Thyroid gland (tissue), 4 donors: ENCODE results near the gene FAM3D. TPM values are rescaled to one million over a fixed set of nuclear protein-coding genes. Genes with fewer than 3 reads are reported as not detected.
A peak's percentile ranks its signal among the peaks of the same experiment; 100 is the strongest.
"Not testable (repeated sequence)": the region's sequence is repeated elsewhere in the genome, so short reads cannot be mapped to it uniquely, and the experiment has no call there.

Experiments
- DNase-seq, 2 donors: peaks; one replicate each; pipeline ENCODE4 v3.0.0-alpha.2; 2019
- H3K27ac ChIP-seq, 3 donors: fragments of 200-600 bp; sonication (generic); 1 replicate in 2 of 3; 2 replicates in 1 of 3; pipeline ENCODE4 v1.5.1; 2016 to 2019; ENCODE audit warnings: mild to moderate bottlenecking in 1 of 3, moderate library complexity in 1 of 3
- H3K27me3 ChIP-seq: fragments of 200-600 bp; sonication (generic); one replicate; pipeline ENCODE4 v1.5.1; 2019
- H3K36me3 ChIP-seq, 2 donors: fragments of 200-600 bp; sonication (generic); one replicate each; pipeline ENCODE4 v1.5.1; 2016 to 2019
- H3K4me1 ChIP-seq, 2 donors: fragments of 200-600 bp; sonication (generic); one replicate each; pipeline ENCODE4 v1.5.1; 2017 to 2019
- H3K4me3 ChIP-seq, 3 donors: fragments of 200-600 bp; sonication (generic); replicated peaks in 1 of 3; 1 replicate in 2 of 3; 2 replicates in 1 of 3; pipeline ENCODE4 v1.5.1; 2016; ENCODE audit warnings: mild to moderate bottlenecking in 1 of 3
- H3K9me3 ChIP-seq: fragments of 200-600 bp; sonication (generic); one replicate; pipeline ENCODE4 v1.5.1; 2017
- POLR2A ChIP-seq, 2 donors: fragments of 450-650 bp; IDR thresholded peaks; one replicate each; pipeline ENCODE4 v1.6.1; 2017; ENCODE audit warnings: antibody characterized with exemption in 2 of 2, mild to moderate bottlenecking in 2 of 2, moderate library complexity in 1 of 2
- WGBS, 2 donors: methylation state at CpG; one replicate each; pipeline ENCODE4 v1.1.5; 2017; 5-methylcytosine and 5-hydroxymethylcytosine counted together
- intact Hi-C: fragments of 100-400 bp; cut with DNase I; formaldehyde crosslinking; loops from one replicate; pipeline ENCODE4 v1.15.1; 2023
- total RNA-seq, 4 donors: library from RNA; depleted of rRNA; stranded (reverse); fragments of >200 nt; gene quantifications; one replicate each; pipeline ENCODE4 v1.2.3, GENCODE V29; 2016
- TF ChIP-seq, protein P1 (sequence below), 6 experiments: fragments of 200-600 bp in 3 of 6; fragments of 450-650 bp in 3 of 6; sonication (generic) in 3 of 6; IDR thresholded peaks; one replicate each; pipeline ENCODE4 v1.5.1; 2016 to 2019; ENCODE audit warnings: antibody characterized with exemption in 6 of 6, mild to moderate bottlenecking in 2 of 6, inconsistent platforms in 1 of 6, moderate library complexity in 1 of 6

The FAM3D gene
- total RNA-seq, 4 donors from 2014 or later, result 0.67 TPM; not detected in 3

DNA sequence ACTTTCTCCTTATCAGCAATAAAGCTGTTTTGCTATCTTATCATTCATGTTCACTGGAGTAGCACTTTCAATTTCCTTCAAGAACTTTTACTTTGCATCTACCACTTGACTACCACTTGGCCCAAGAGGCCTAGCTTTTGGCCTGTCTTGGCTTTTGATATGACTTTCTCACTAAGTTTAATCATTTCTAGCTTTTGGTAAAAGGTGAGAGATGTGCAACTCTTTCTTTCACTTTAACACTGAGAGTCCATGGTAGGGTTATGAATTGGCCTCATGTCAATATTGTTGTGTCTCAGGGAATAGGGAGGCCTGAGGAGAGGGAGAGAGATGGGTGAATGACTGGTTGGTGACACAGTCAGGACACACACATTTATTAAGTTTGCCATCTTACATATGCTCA lies 31.0 kb upstream of the FAM3D start:
- Histone ChIP-seq H3K4me1 (peaks cover 14 to 29% of the 10 kb centered on the region in 2 donors), H3K27ac (no peak overlapping the region), H3K27me3 (no peaks in the 10 kb centered on the region), H3K9me3 (no peaks in the 10 kb centered on the region), H3K4me3 (no peak overlapping the region), H3K36me3 (no peaks in the 10 kb centered on the region)
- DNase-seq, result no peak
- intact Hi-C loops, result no loop called here
- TF ChIP-seq, protein P1, sequence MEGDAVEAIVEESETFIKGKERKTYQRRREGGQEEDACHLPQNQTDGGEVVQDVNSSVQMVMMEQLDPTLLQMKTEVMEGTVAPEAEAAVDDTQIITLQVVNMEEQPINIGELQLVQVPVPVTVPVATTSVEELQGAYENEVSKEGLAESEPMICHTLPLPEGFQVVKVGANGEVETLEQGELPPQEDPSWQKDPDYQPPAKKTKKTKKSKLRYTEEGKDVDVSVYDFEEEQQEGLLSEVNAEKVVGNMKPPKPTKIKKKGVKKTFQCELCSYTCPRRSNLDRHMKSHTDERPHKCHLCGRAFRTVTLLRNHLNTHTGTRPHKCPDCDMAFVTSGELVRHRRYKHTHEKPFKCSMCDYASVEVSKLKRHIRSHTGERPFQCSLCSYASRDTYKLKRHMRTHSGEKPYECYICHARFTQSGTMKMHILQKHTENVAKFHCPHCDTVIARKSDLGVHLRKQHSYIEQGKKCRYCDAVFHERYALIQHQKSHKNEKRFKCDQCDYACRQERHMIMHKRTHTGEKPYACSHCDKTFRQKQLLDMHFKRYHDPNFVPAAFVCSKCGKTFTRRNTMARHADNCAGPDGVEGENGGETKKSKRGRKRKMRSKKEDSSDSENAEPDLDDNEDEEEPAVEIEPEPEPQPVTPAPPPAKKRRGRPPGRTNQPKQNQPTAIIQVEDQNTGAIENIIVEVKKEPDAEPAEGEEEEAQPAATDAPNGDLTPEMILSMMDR (IDR thresholded peaks at IDR 0.05), result no peak
- no peak for TF ChIP-seq POLR2A (IDR thresholded peaks at IDR 0.05)

DNA sequence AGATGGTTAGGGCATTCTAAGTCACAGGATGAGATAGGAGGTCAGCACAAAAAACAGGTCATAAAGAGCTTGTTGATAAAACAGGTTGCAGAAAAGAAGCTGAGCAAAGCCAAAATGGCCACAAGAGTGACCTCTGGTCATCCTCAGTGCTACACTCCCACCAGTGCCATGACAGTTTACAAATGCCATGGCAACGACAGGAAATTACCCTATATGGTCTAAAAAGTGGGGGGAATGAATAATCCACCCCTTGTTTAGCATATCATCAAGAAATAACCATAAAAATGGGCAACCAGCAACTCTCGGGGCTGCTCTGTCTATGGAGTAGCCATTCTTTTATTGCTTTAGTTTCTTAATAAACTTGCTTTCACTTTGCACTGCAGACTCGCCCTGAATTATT lies 30.2 kb upstream of the FAM3D start:
- H3K27ac ChIP-seq, intact Hi-C loops, DNase-seq, H3K4me3 ChIP-seq, H3K27me3 ChIP-seq, H3K36me3 ChIP-seq, H3K9me3 ChIP-seq: not testable (repeated sequence)
- WGBS, 2 donors, result 90 to 96% methylated on average over 3 of the region's 3 CpGs
- peaks cover 14 to 29% of the 10 kb centered on the region in 2 donors for H3K4me1 ChIP-seq

DNA sequence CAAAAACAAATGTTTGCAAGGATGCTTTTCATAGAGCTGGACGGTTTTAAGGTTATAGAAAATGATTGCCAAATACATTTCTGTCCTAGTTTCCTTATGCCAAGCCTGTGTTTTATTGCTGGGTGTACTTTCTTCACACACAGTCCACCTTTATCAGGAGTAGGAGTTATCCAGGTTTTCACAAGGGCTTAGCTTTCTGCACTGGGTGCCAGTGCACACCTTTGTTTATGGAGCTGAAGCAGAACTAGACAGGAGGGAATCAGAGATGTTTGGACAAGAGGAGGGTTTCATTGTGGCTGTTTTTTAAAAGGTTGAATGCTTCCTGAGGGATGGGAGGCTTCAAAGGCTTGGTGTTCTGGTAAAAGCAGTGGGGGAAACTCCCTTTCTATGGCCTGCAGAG lies 29.5 kb upstream of the FAM3D start:
- Histone ChIP-seq H3K27me3 (no peaks in the 10 kb centered on the region), H3K4me3 (no peak overlapping the region), H3K9me3 (no peaks in the 10 kb centered on the region), H3K4me1 (peaks cover 14 to 29% of the 10 kb centered on the region in 2 donors), H3K36me3 (no peaks in the 10 kb centered on the region), H3K27ac (no peak overlapping the region)
- peak; percentile 11 to 12 for DNase-seq
- WGBS, 2 donors, result 83 to 93% methylated on average over 1 of the region's 1 CpG
- intact Hi-C loops, result no loop called here
- TF ChIP-seq, protein P1 (IDR thresholded peaks at IDR 0.05), result no peak
- TF ChIP-seq POLR2A (IDR thresholded peaks at IDR 0.05), result no peak

DNA sequence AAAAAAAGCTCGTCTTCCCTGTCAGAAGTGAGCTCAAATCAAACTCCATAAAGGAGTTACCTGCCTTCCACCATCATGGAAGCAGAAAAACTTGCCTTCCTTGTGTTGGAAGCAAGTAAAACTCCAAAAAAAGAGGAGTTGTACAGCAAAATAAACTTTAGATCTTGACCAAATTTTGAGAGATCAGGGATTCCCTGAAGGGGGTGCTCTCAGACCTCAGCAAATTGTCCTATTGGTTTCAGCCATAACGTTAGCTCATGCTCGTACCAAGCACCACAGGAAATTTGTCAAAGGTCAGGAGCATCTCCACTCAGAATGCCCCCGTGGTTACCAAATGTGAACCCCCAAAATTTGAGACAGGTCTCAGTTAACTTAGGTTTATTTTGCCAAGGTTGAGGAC lies 28.7 kb upstream of the FAM3D start:
- H3K27ac ChIP-seq, H3K9me3 ChIP-seq, H3K27me3 ChIP-seq, intact Hi-C loops, DNase-seq, H3K4me3 ChIP-seq, H3K36me3 ChIP-seq: not testable (repeated sequence)
- H3K4me1 ChIP-seq, result peaks cover 14 to 29% of the 10 kb centered on the region in 2 donors
- WGBS, 2 donors, result 79 to 80% methylated on average over 4 of the region's 4 CpGs

DNA sequence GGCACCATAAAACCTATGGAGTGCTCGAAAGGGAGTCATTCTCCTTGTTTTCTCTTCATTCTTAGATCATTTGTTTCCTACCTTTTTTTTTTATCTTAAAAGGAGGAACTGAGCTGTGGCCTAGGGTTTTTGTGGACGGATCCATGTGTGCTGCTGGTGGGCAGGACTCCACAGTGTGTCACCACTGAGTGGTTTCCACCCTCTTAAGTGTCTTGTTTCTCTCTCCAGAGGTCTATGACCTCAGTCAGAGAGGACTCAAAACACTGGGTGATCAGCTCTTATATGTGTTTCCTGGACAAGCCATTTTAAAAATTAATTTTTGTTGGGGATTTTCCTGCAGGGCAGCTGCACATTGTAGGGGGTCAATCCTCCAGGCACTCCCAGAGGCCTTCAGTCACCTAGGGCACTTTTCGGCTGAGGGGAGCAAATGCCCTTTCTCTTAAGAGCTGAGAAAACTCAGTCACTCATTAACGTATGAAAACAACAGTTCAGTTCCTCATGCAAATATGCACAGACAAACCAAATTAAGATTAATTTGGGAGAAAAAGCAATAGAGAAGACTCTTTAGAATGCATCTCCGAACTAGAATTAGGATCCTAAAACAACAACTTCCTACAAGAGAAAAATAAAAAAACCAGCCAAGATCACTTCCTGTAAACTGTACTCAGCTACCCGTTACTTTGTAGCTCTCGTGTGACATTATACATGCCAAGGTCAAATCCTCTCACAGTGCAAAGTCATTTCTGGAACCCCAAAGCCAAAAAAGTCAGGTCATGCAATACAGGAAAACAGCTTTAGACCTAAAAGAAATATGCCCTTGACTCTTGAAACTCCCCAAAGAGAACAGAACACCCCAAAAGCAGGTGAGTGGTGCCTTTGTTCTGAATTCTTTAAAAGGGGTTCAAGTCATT lies 27.6 kb upstream of the FAM3D start:
- Histone ChIP-seq H3K4me1 (peaks cover 14 to 29% of the 10 kb centered on the region in 2 donors), H3K27me3 (no peaks in the 10 kb centered on the region), H3K4me3 (no peak overlapping the region), H3K36me3 (no peaks in the 10 kb centered on the region), H3K27ac (peak overlapping the region; percentile 15 to 28 (median 27)), H3K9me3 (no peaks in the 10 kb centered on the region)
- intact Hi-C loops, result no loop called here
- TF ChIP-seq, protein P1 (IDR thresholded peaks at IDR 0.05), result no peak
- no peak for TF ChIP-seq POLR2A (IDR thresholded peaks at IDR 0.05)
- peak; percentile 36 to 58 for DNase-seq
- WGBS, 2 donors, result 34 to 43% methylated on average over 7 of the region's 7 CpGs

DNA sequence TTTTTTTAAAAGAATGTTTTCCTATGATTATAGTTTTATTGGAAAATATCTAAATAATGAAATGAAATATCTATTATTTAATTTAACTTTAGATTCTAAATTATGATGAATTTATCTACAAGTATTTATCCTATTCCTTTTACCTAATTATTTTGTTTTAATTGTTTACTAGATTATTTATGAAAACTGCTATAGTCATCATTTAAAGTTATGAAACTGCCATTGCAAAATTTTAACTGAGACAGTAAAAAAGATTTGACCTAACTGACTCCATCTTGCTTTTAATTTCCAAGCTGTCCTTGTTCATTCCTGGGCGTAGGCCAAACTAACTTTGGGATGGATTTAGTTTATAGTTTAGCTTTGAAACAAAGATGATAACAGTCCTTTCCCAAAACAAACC lies 25.9 kb upstream of the FAM3D start:
- no peaks in the 10 kb centered on the region for H3K9me3 ChIP-seq
- H3K27me3 ChIP-seq, result no peaks in the 10 kb centered on the region
- no peaks in the 10 kb centered on the region for H3K36me3 ChIP-seq
- TF ChIP-seq POLR2A (IDR thresholded peaks at IDR 0.05), result no peak
- TF ChIP-seq, protein P1 (IDR thresholded peaks at IDR 0.05), result no peak
- DNase-seq, result no peak
- no peak overlapping the region for H3K4me3 ChIP-seq
- intact Hi-C loops, result no loop called here
- 93 to 98% methylated on average over 1 of the region's 1 CpG for WGBS, 2 donors
- H3K27ac ChIP-seq, result no peak overlapping the region
- H3K4me1 ChIP-seq, result peaks cover 14 to 29% of the 10 kb centered on the region in 2 donors
